Measurements from ENCODE around the gene COL6A1. TPM values are rescaled to one million over a fixed set of nuclear protein-coding genes. Genes with fewer than 3 reads are reported as not detected.
"Not testable (repeated sequence)": the region's sequence is repeated elsewhere in the genome, so short reads cannot be mapped to it uniquely, and the experiment has no call there.

The COL6A1 gene
- total RNA-seq, 2 experiments from 2014 or later = 0.74 to 1.6 TPM

- H3K36me3 Mint-ChIP-seq (ENCODE audit: low read depth); CTCF ChIA-PET; H3K27ac Mint-ChIP-seq; H3K9me3 Mint-ChIP-seq; H3K4me1 Mint-ChIP-seq (ENCODE audit: low read depth); H3K4me3 Mint-ChIP-seq; intact Hi-C loops (cut with micrococcal nuclease); DNase-seq; H3K27me3 Mint-ChIP-seq (ENCODE audit: low read depth): not testable (repeated sequence)
Measured at GRCh38 chr21:46005894-46006546, 24.4 kb downstream of the COL6A1 start.

- no peaks in the 10 kb centered on the region for H3K27me3 Mint-ChIP-seq (ENCODE audit: low read depth)
- H3K9me3 Mint-ChIP-seq = peaks cover 4% of the 10 kb centered on the region
- no peaks in the 10 kb centered on the region for H3K4me1 Mint-ChIP-seq (ENCODE audit: low read depth)
- no peak for DNase-seq
- CTCF ChIA-PET = no interaction called here
- H3K36me3 Mint-ChIP-seq (ENCODE audit: low read depth) = no peaks in the 10 kb centered on the region
- no peak overlapping the region for H3K4me3 Mint-ChIP-seq
- H3K27ac Mint-ChIP-seq = no peak overlapping the region
- intact Hi-C loops (cut with micrococcal nuclease) = no loop called here
Measured at GRCh38 chr21:46006547-46007491, 25.2 kb downstream of the COL6A1 start.

- no peaks in the 10 kb centered on the region for H3K36me3 Mint-ChIP-seq (ENCODE audit: low read depth)
- no peak for DNase-seq
- no peaks in the 10 kb centered on the region for H3K4me1 Mint-ChIP-seq (ENCODE audit: low read depth)
- H3K27me3 Mint-ChIP-seq (ENCODE audit: low read depth) = no peaks in the 10 kb centered on the region
- H3K27ac Mint-ChIP-seq = no peak overlapping the region
- H3K4me3 Mint-ChIP-seq = no peak overlapping the region
- peaks cover 4% of the 10 kb centered on the region for H3K9me3 Mint-ChIP-seq
- intact Hi-C loops (cut with micrococcal nuclease) = no loop called here
- CTCF ChIA-PET = no interaction called here
Measured at GRCh38 chr21:46007492-46007868, 25.9 kb downstream of the COL6A1 start.

- Mint-ChIP-seq H3K36me3 (ENCODE audit: low read depth) (no peaks in the 10 kb centered on the region), H3K27ac (no peak overlapping the region), H3K27me3 (ENCODE audit: low read depth) (peaks cover 2% of the 10 kb centered on the region), H3K4me3 (no peak overlapping the region), H3K4me1 (ENCODE audit: low read depth) (no peaks in the 10 kb centered on the region), H3K9me3 (peaks cover 4% of the 10 kb centered on the region)
- CTCF ChIA-PET = no interaction called here
- no peak for DNase-seq
- intact Hi-C loops (cut with micrococcal nuclease) = no loop called here
Measured at GRCh38 chr21:46008893-46009621, 27.5 kb downstream of the COL6A1 start.

- intact Hi-C loops (cut with micrococcal nuclease) = no loop called here
- H3K4me3 Mint-ChIP-seq = no peak overlapping the region
- H3K4me1 Mint-ChIP-seq (ENCODE audit: low read depth) = no peaks in the 10 kb centered on the region
- H3K27me3 Mint-ChIP-seq (ENCODE audit: low read depth) = peaks cover 6% of the 10 kb centered on the region
- DNase-seq = no peak
- H3K27ac Mint-ChIP-seq = no peak overlapping the region
- CTCF ChIA-PET = no interaction called here
- H3K9me3 Mint-ChIP-seq = peaks cover 4% of the 10 kb centered on the region
- H3K36me3 Mint-ChIP-seq (ENCODE audit: low read depth) = no peaks in the 10 kb centered on the region
Measured at GRCh38 chr21:46009951-46010705, 28.6 kb downstream of the COL6A1 start.

GRCh38 chr21:46011267-46011967 lies 29.8 kb downstream of the COL6A1 start:
- peaks cover 9% of the 10 kb centered on the region for H3K27me3 Mint-ChIP-seq (ENCODE audit: low read depth)
- CTCF ChIA-PET = no interaction called here

GRCh38 chr21:46012154-46012553 lies 30.6 kb downstream of the COL6A1 start:
- CTCF ChIA-PET = no interaction called here
- Mint-ChIP-seq H3K36me3 (ENCODE audit: low read depth) (no peaks in the 10 kb centered on the region), H3K9me3 (peaks cover 4% of the 10 kb centered on the region), H3K4me1 (ENCODE audit: low read depth) (no peaks in the 10 kb centered on the region), H3K27ac (no peak overlapping the region), H3K4me3 (no peak overlapping the region), H3K27me3 (ENCODE audit: low read depth) (peaks cover 11% of the 10 kb centered on the region)
- intact Hi-C loops (cut with micrococcal nuclease) = no loop called here
- DNase-seq = no peak

More at GRCh38 chr21:46011267-46011967, 29.8 kb downstream of the COL6A1 start:
- Mint-ChIP-seq H3K4me1 (ENCODE audit: low read depth) (no peaks in the 10 kb centered on the region), H3K9me3 (peaks cover 4% of the 10 kb centered on the region), H3K4me3 (no peak overlapping the region), H3K36me3 (ENCODE audit: low read depth) (no peaks in the 10 kb centered on the region), H3K27ac (no peak overlapping the region)
- intact Hi-C loops (cut with micrococcal nuclease) = no loop called here
- DNase-seq = no peak

GRCh38 chr21:46014828-46015227 lies 33.3 kb downstream of the COL6A1 start:
- Mint-ChIP-seq H3K4me3 (no peak overlapping the region), H3K27me3 (ENCODE audit: low read depth) (peaks cover 31% of the 10 kb centered on the region), H3K36me3 (ENCODE audit: low read depth) (no peaks in the 10 kb centered on the region), H3K27ac (no peak overlapping the region), H3K4me1 (ENCODE audit: low read depth) (no peaks in the 10 kb centered on the region), H3K9me3 (no peaks in the 10 kb centered on the region)
- CTCF ChIA-PET = no interaction called here
- DNase-seq = no peak
- intact Hi-C loops (cut with micrococcal nuclease) = no loop called here

- CTCF ChIA-PET = interaction anchor here (0.7 kb wide), 1 partner anchor 56 kb away, joined by 3 read pairs; no protein-coding TSS in a partner anchor
- Mint-ChIP-seq H3K9me3 (no peaks in the 10 kb centered on the region), H3K27ac (no peak overlapping the region), H3K4me1 (ENCODE audit: low read depth) (no peaks in the 10 kb centered on the region), H3K4me3 (no peak overlapping the region), H3K27me3 (ENCODE audit: low read depth) (peaks cover 38% of the 10 kb centered on the region), H3K36me3 (ENCODE audit: low read depth) (no peaks in the 10 kb centered on the region)
- intact Hi-C loops (cut with micrococcal nuclease) = no loop called here
- DNase-seq = no peak
Measured at GRCh38 chr21:46017148-46017547, 35.6 kb downstream of the COL6A1 start.

GRCh38 chr21:46017695-46018094 lies 36.1 kb downstream of the COL6A1 start:
- CTCF ChIA-PET = interaction anchor here (0.7 kb wide), 1 partner anchor 55 kb away, joined by 3 read pairs; no protein-coding TSS in a partner anchor
- Mint-ChIP-seq H3K9me3 (no peaks in the 10 kb centered on the region), H3K4me3 (no peak overlapping the region), H3K36me3 (ENCODE audit: low read depth) (no peaks in the 10 kb centered on the region), H3K27ac (no peak overlapping the region), H3K4me1 (ENCODE audit: low read depth) (no peaks in the 10 kb centered on the region), H3K27me3 (ENCODE audit: low read depth) (peaks cover 38% of the 10 kb centered on the region)
- DNase-seq = no peak
- intact Hi-C loops (cut with micrococcal nuclease) = no loop called here

GRCh38 chr21:46018615-46019014 lies 37.0 kb downstream of the COL6A1 start:
- no peak overlapping the region for H3K4me3 Mint-ChIP-seq
- no peak for DNase-seq
- H3K27ac Mint-ChIP-seq = no peak overlapping the region
- H3K27me3 Mint-ChIP-seq (ENCODE audit: low read depth) = peaks cover 36% of the 10 kb centered on the region
- H3K4me1 Mint-ChIP-seq (ENCODE audit: low read depth) = no peaks in the 10 kb centered on the region
- intact Hi-C loops (cut with micrococcal nuclease) = no loop called here
- CTCF ChIA-PET = no interaction called here
- no peaks in the 10 kb centered on the region for H3K9me3 Mint-ChIP-seq
- H3K36me3 Mint-ChIP-seq (ENCODE audit: low read depth) = no peaks in the 10 kb centered on the region
